ENCODE data around the gene MYH3.

Gene MYH3

GRCh38 chr17:10614536-10615155, 42.5 kb downstream of the MYH3 start:
- no peak for DNase-seq (ENCODE audit: low read depth in 4 of 4, low spot score in 1 of 4)

- DNase-seq (ENCODE audit: low read depth in 4 of 4, low spot score in 1 of 4), result no peak
Observed at GRCh38 chr17:10613775-10614513, 43.2 kb downstream of the MYH3 start.

GRCh38 chr17:10612957-10613744, 44.0 kb downstream of the MYH3 start:
- no peak for DNase-seq (ENCODE audit: low read depth in 4 of 4, low spot score in 1 of 4)

GRCh38 chr17:10610884-10611283, 46.2 kb downstream of the MYH3 start:
- DNase-seq (ENCODE audit: low read depth in 4 of 4, low spot score in 1 of 4), result no peak

- DNase-seq (ENCODE audit: low read depth in 4 of 4, low spot score in 1 of 4), result no peak
Observed at GRCh38 chr17:10608244-10608643, 48.9 kb downstream of the MYH3 start.

GRCh38 chr17:10606110-10606509, 51.0 kb downstream of the MYH3 start:
- no peak for DNase-seq (ENCODE audit: low read depth in 4 of 4, low spot score in 1 of 4)

- no peak for DNase-seq (ENCODE audit: low read depth in 4 of 4, low spot score in 1 of 4)
Observed at GRCh38 chr17:10605221-10605783, 51.8 kb downstream of the MYH3 start.

GRCh38 chr17:10604521-10604920, 52.6 kb downstream of the MYH3 start:
- no peak for DNase-seq (ENCODE audit: low read depth in 4 of 4, low spot score in 1 of 4)

- DNase-seq (ENCODE audit: low read depth in 4 of 4, low spot score in 1 of 4), result no peak
Observed at GRCh38 chr17:10603931-10604330, 53.2 kb downstream of the MYH3 start.

GRCh38 chr17:10600571-10600970, 56.5 kb downstream of the MYH3 start:
- DNase-seq (ENCODE audit: low read depth in 4 of 4, low spot score in 1 of 4), result no peak

- DNase-seq (ENCODE audit: low read depth in 4 of 4, low spot score in 1 of 4), result no peak
Observed at GRCh38 chr17:10598621-10599020, 58.5 kb downstream of the MYH3 start.

- no peak for DNase-seq (ENCODE audit: low read depth in 4 of 4, low spot score in 1 of 4)
Observed at GRCh38 chr17:10589553-10590145, 67.5 kb downstream of the MYH3 start.

- DNase-seq (ENCODE audit: low read depth in 4 of 4, low spot score in 1 of 4), result no peak
Observed at GRCh38 chr17:10585529-10585928, 71.6 kb downstream of the MYH3 start.

- no peak for DNase-seq (ENCODE audit: low read depth in 4 of 4, low spot score in 1 of 4)
Observed at GRCh38 chr17:10583834-10584233, 73.3 kb downstream of the MYH3 start.

- no peak for DNase-seq (ENCODE audit: low read depth in 4 of 4, low spot score in 1 of 4)
Observed at GRCh38 chr17:10579270-10579669, 77.8 kb downstream of the MYH3 start.
